B cell (primary cell): ENCODE data around the gene DYDC2. TPM values are rescaled to one million over a fixed set of nuclear protein-coding genes. Genes with fewer than 3 reads are reported as not detected.

Experiments used
- ATAC-seq: fragments of 200-7000 bp; cut with Tn5 transposase; one replicate; pipeline ENCODE4 v1.10.0; 2021; ENCODE audit warnings: low read depth, mild to moderate bottlenecking, moderate number of reproducible peaks, moderate library complexity
- CTCF ChIA-PET: fragments of 350-600 bp; sonication (Branson Sonifier 250); formaldehyde crosslinking; loops from one replicate; lab custom pipeline; 2021; ENCODE audit warnings: antibody characterized with exemption, inconsistent platforms; lab: Charles Lee
- POLR2A ChIA-PET: fragments of 350-600 bp; sonication (Branson Sonifier 250); formaldehyde crosslinking; loops from one replicate; lab custom pipeline; 2021; ENCODE audit warnings: antibody characterized with exemption; lab: Charles Lee
- DNase-seq: peaks from one replicate; pipeline ENCODE4 v3.0.0; 2013
- H2AFZ ChIP-seq: 2 replicates; pipeline ENCODE4 v1.6.1; 2012; ENCODE audit warnings: mild to moderate bottlenecking, low read depth, low read length; ENCODE audit not compliant: insufficient read depth, poor library complexity, severe bottlenecking
- H3K27ac ChIP-seq, 2 donors: 1 replicate in 1 of 2; 2 replicates in 1 of 2; pipeline ENCODE4 v1.5.1; 2012 to 2013; ENCODE audit warnings: low read length in 2 of 2, mild to moderate bottlenecking in 2 of 2, moderate library complexity in 1 of 2
- H3K27me3 ChIP-seq, 4 experiments: fragments of 200-600 bp in 1 of 4; sonication (generic) in 1 of 4; replicated peaks in 1 of 4; 1 replicate in 2 of 4; 2 replicates in 2 of 4; pipeline versions ENCODE4 v1.6.1 to v1.7.0; 2013 to 2016; ENCODE audit warnings: low read length in 3 of 4, mild to moderate bottlenecking in 2 of 4, mixed read lengths in 1 of 4, moderate library complexity in 1 of 4; ENCODE audit not compliant: insufficient read depth in 4 of 4, control insufficient read depth in 3 of 4; ENCODE audit errors: control extremely low read depth in 1 of 4
- H3K36me3 ChIP-seq, 2 experiments: replicated peaks in 1 of 2; 1 replicate in 1 of 2; 2 replicates in 1 of 2; pipeline versions ENCODE4 v1.6.1 to v1.7.1; 2013; ENCODE audit warnings: low read length in 1 of 2; ENCODE audit not compliant: insufficient read depth in 2 of 2, control insufficient read depth in 1 of 2; ENCODE audit errors: control extremely low read depth in 1 of 2, extremely low read depth in 1 of 2
- H3K4me1 ChIP-seq, 2 donors: fragments of 200-600 bp in 1 of 2; sonication (generic) in 1 of 2; 1 replicate in 1 of 2; 2 replicates in 1 of 2; pipeline versions ENCODE4 v1.5.1 to v1.6.1; 2013 to 2017; ENCODE audit warnings: low read length in 2 of 2; ENCODE audit not compliant: control insufficient read depth in 2 of 2, insufficient read depth in 2 of 2
- H3K4me2 ChIP-seq: replicated peaks from 2 replicates; pipeline ENCODE3; 2012; ENCODE audit warnings: mild to moderate bottlenecking, low read depth, low read length; ENCODE audit not compliant: poor library complexity, severe bottlenecking
- H3K4me3 ChIP-seq, 5 experiments: fragments of 200-600 bp in 1 of 5; sonication (generic) in 1 of 5; 1 replicate in 3 of 5; 2 replicates in 2 of 5; pipeline versions ENCODE4 v1.5.1 to v1.7.0; 2011 to 2016; ENCODE audit warnings: low read length in 4 of 5, mild to moderate bottlenecking in 4 of 5, low read depth in 2 of 5, control low read depth in 1 of 5, moderate library complexity in 1 of 5; ENCODE audit not compliant: insufficient read depth in 1 of 5; ENCODE audit errors: control extremely low read depth in 1 of 5, extremely low read depth in 1 of 5
- H3K79me2 ChIP-seq: fragments of 200-600 bp; sonication (generic); one replicate; pipeline ENCODE4 v1.6.0; 2016; ENCODE audit warnings: low read length; ENCODE audit not compliant: control insufficient read depth, insufficient read depth
- H3K9ac ChIP-seq: fragments of 200-600 bp; sonication (generic); 2 replicates; pipeline ENCODE4 v1.6.1; 2017; ENCODE audit warnings: mild to moderate bottlenecking, low read length, moderate library complexity
- H3K9me3 ChIP-seq, 3 donors: one replicate each; pipeline versions ENCODE4 v1.6.1 to v1.7.1; 2013; ENCODE audit warnings: low read length in 2 of 3; ENCODE audit not compliant: control insufficient read depth in 2 of 3, insufficient read depth in 1 of 3; ENCODE audit errors: control extremely low read depth in 1 of 3
- H4K20me1 ChIP-seq: 2 replicates; pipeline ENCODE4 v1.6.0; 2012; ENCODE audit warnings: mild to moderate bottlenecking, low read length; ENCODE audit not compliant: insufficient read depth, control insufficient read depth, poor library complexity, severe bottlenecking
- H3K27ac Mint-ChIP-seq: one replicate; pipeline ENCODE4 v1.8.0; 2021; ENCODE audit warnings: mixed read lengths
- H3K27me3 Mint-ChIP-seq: one replicate; pipeline ENCODE4 v1.8.0; 2021; ENCODE audit warnings: mixed read lengths
- H3K4me1 Mint-ChIP-seq: one replicate; pipeline ENCODE4 v1.8.0; 2021; ENCODE audit warnings: mixed read lengths
- H3K4me3 Mint-ChIP-seq: one replicate; pipeline ENCODE4 v1.8.0; 2021; ENCODE audit warnings: mixed read lengths
- H3K9me3 Mint-ChIP-seq: one replicate; pipeline ENCODE4 v1.8.0; 2022; ENCODE audit warnings: mixed read lengths; ENCODE audit not compliant: insufficient read depth
- EZH2 ChIP-seq: IDR thresholded peaks from 2 replicates; pipeline ENCODE4 v1.6.1; 2012; ENCODE audit warnings: borderline replicate concordance, low read depth, mild to moderate bottlenecking, moderate library complexity, low read length; ENCODE audit not compliant: insufficient read depth, poor library complexity, severe bottlenecking
- WGBS: methylation state at CpG from one replicate; pipeline ENCODE4 v1.1.5; 2013; ENCODE audit warnings: missing lambda C conversion rate; ENCODE audit not compliant: insufficient coverage; 5-methylcytosine and 5-hydroxymethylcytosine counted together
- intact Hi-C: fragments of 100-400 bp; cut with micrococcal nuclease; formaldehyde crosslinking; loops from one replicate; pipeline ENCODE4 v1.10.0; 2022
- polyA plus RNA-seq: library from polyadenylated mRNA; depleted of rRNA; stranded (reverse); fragments of >200 nt; gene quantifications from 2 replicates; pipeline ENCODE4 v1.2.3, GENCODE V29; 2012
- total RNA-seq, 2 donors: library from RNA; stranded (reverse); fragments of 120-200 nt in 1 of 2; gene quantifications; 1 replicate in 1 of 2; 2 replicates in 1 of 2; pipeline versions ENCODE4 v1.2.3 to v1.2.4, GENCODE V29; 2013 to 2022
- TF ChIP-seq, protein P1 (sequence below): fragments of 200-600 bp; IDR thresholded peaks from one replicate; pipeline ENCODE4 v1.8.0; 2022; ENCODE audit warnings: antibody characterized with exemption, mild to moderate bottlenecking

DYDC2 gene
- total and polyA plus RNA-seq, 2 donors (not counting 1 experiment from before 2014, with no cell fraction given) = not detected

DNA sequence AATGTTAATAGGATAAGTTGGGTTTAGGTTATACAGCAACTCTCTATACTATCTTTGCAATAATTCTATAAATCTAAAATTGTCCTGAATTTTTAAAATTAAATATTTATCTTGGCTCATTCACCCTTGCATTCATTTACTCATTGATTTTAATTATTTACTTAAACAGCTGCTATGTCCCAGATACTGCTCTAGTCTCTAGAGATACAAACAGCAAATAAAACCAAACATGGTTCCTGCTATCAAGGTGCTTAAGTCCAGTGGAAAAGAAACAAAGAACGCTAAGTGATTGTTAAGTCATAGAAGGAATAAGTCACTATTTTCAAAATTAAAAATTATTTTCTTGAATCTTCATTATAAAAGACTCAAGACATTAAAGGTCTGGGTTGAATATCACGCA, 37.3 kb upstream of the DYDC2 start:
- Mint-ChIP-seq H3K4me1 (no peaks in the 10 kb centered on the region), H3K27ac (no peak overlapping the region), H3K9me3 (no peaks in the 10 kb centered on the region), H3K4me3 (no peak overlapping the region), H3K27me3 (peaks cover 5% of the 10 kb centered on the region)
- Histone ChIP-seq H3K9ac (no peak overlapping the region), H3K4me2 (no peak overlapping the region), H3K4me3 (no peak overlapping the region), H2AFZ (no peak overlapping the region), H3K9me3 (peaks cover 0 to 7% (median 0%) of the 10 kb centered on the region in 3 donors), H3K36me3 (no peaks in the 10 kb centered on the region), H3K27me3 (peaks cover 0 to 2% (median 0%) of the 10 kb centered on the region in 4 experiments), H3K4me1 (no peaks in the 10 kb centered on the region), H4K20me1 (no peaks in the 10 kb centered on the region), H3K27ac (no peak overlapping the region), H3K79me2 (no peaks in the 10 kb centered on the region)
- ATAC-seq (no peak), DNase-seq (no peak)
- WGBS = no CpG with 5 or more reads among the region's 2 CpGs
- CTCF ChIA-PET = no interaction called here
- POLR2A ChIA-PET = no interaction called here
- TF ChIP-seq EZH2 = no peak
- TF ChIP-seq, protein P1, sequence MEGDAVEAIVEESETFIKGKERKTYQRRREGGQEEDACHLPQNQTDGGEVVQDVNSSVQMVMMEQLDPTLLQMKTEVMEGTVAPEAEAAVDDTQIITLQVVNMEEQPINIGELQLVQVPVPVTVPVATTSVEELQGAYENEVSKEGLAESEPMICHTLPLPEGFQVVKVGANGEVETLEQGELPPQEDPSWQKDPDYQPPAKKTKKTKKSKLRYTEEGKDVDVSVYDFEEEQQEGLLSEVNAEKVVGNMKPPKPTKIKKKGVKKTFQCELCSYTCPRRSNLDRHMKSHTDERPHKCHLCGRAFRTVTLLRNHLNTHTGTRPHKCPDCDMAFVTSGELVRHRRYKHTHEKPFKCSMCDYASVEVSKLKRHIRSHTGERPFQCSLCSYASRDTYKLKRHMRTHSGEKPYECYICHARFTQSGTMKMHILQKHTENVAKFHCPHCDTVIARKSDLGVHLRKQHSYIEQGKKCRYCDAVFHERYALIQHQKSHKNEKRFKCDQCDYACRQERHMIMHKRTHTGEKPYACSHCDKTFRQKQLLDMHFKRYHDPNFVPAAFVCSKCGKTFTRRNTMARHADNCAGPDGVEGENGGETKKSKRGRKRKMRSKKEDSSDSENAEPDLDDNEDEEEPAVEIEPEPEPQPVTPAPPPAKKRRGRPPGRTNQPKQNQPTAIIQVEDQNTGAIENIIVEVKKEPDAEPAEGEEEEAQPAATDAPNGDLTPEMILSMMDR = no peak
- intact Hi-C loops = no loop called here

DNA sequence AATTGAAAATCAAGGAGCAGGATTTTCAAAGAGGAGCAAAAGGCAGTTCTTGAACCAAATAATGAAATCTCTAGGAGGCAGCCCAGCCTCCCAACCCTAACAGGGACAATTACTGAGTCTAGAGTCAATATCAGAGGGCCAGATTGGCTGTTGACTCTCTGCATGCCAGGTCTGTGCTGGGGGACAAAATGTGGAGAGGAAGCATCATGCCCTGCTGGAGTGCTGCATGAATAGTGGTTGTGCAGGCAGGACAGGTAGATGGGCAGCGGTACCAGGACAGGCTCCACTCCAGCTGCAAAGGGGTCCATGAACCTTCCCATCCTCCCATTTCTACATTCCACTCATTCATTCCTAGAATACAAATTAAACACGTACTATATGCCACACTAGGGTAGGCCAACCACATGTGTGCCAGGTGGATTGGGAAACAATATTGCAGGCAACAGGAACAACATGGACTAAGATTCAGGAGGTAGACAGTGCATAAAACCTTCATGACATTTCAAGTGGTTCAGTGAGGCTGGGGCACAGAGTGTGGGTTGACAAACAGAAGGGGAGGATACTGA, 36.8 kb upstream of the DYDC2 start:
- no peaks in the 10 kb centered on the region for H3K36me3 ChIP-seq
- H3K4me2 ChIP-seq = no peak overlapping the region
- Mint-ChIP-seq H3K27ac (no peak overlapping the region), H3K27me3 (peaks cover 5% of the 10 kb centered on the region), H3K4me1 (no peaks in the 10 kb centered on the region), H3K4me3 (no peak overlapping the region), H3K9me3 (no peaks in the 10 kb centered on the region)
- no peak overlapping the region for H3K4me3 ChIP-seq
- peaks cover 0 to 7% (median 0%) of the 10 kb centered on the region in 3 donors for H3K9me3 ChIP-seq
- no peak for TF ChIP-seq EZH2
- TF ChIP-seq, protein P1 = no peak
- H3K9ac ChIP-seq = no peak overlapping the region
- 100% methylated on average over 1 of the region's 2 CpGs for WGBS
- no peaks in the 10 kb centered on the region for H4K20me1 ChIP-seq
- POLR2A ChIA-PET = no interaction called here
- DNase-seq = no peak
- no peaks in the 10 kb centered on the region for H3K79me2 ChIP-seq
- H3K27me3 ChIP-seq = peaks cover 0 to 2% (median 0%) of the 10 kb centered on the region in 4 experiments
- H2AFZ ChIP-seq = no peak overlapping the region
- no peak overlapping the region for H3K27ac ChIP-seq
- ATAC-seq = no peak
- no peaks in the 10 kb centered on the region for H3K4me1 ChIP-seq
- intact Hi-C loops = no loop called here
- CTCF ChIA-PET = no interaction called here
